ENCODE measurements around the gene SH2D7.
"Not testable (repeated sequence)": the region's sequence is repeated elsewhere in the genome, so short reads cannot be mapped to it uniquely, and the experiment has no call there.

The SH2D7 gene

GRCh38 chr15:78148392-78149067, 56.2 kb downstream of the SH2D7 start:
- H3K27me3 ChIP-seq (ENCODE audit: insufficient read depth, low read length) = no peaks in the 10 kb centered on the region
- no peaks in the 10 kb centered on the region for H3K9me3 ChIP-seq (ENCODE audit: insufficient read depth, low read depth, low read length)
- H3K27ac ChIP-seq (ENCODE audit: low read depth, low read length) = no peak overlapping the region
- no peak overlapping the region for H4K8ac ChIP-seq (ENCODE audit: low read depth, low read length)
- H4K91ac ChIP-seq (ENCODE audit: low read depth, low read length) = no peak overlapping the region
- no peak overlapping the region for H4K12ac ChIP-seq (ENCODE audit: low read depth, low read length)
- H3K14ac ChIP-seq (ENCODE audit: low read length) = no peak overlapping the region
- DNase-seq = no peak
- no peak overlapping the region for H2BK12ac ChIP-seq (ENCODE audit: low read length)
- H3K23ac ChIP-seq (ENCODE audit: low read length) = no peak overlapping the region
- no peak overlapping the region for H2AK5ac ChIP-seq (ENCODE audit: low read length)
- H2AFZ ChIP-seq (ENCODE audit: insufficient read depth, low read length, poor library complexity) = no peak overlapping the region
- no peak overlapping the region for H2BK5ac ChIP-seq (ENCODE audit: low read depth, low read length, poor library complexity)
- peaks cover 4 to 8% of the 10 kb centered on the region in 2 experiments for H3K4me1 ChIP-seq (ENCODE audit: control insufficient read depth in 1 of 2, insufficient read depth in 2 of 2, low read length in 2 of 2)
- H3K4me2 ChIP-seq (ENCODE audit: low read length) = peak overlapping the region; percentile 65
- H2BK120ac ChIP-seq (ENCODE audit: insufficient read depth, low read length, poor library complexity) = no peak overlapping the region
- H3K79me1 ChIP-seq (ENCODE audit: low read length) = peaks cover 4% of the 10 kb centered on the region
- H3K79me2 ChIP-seq (ENCODE audit: control insufficient read depth, insufficient read depth, low read length, poor library complexity) = peaks cover 4% of the 10 kb centered on the region
- H3K9ac ChIP-seq (ENCODE audit: low read length) = no peak overlapping the region
- H3K18ac ChIP-seq (ENCODE audit: low read length) = no peak overlapping the region
- no peak overlapping the region for H3K4me3 ChIP-seq (ENCODE audit: low read depth, low read length)
- no peak overlapping the region for H3K4ac ChIP-seq (ENCODE audit: low read depth, low read length)
- WGBS (ENCODE audit: extremely low coverage, insufficient coverage, insufficient read length) = no CpG with 5 or more reads among the region's 14 CpGs
- no peaks in the 10 kb centered on the region for H3K36me3 ChIP-seq (ENCODE audit: control insufficient read depth in 1 of 2, insufficient read depth in 2 of 2, low read length in 2 of 2)

DNA sequence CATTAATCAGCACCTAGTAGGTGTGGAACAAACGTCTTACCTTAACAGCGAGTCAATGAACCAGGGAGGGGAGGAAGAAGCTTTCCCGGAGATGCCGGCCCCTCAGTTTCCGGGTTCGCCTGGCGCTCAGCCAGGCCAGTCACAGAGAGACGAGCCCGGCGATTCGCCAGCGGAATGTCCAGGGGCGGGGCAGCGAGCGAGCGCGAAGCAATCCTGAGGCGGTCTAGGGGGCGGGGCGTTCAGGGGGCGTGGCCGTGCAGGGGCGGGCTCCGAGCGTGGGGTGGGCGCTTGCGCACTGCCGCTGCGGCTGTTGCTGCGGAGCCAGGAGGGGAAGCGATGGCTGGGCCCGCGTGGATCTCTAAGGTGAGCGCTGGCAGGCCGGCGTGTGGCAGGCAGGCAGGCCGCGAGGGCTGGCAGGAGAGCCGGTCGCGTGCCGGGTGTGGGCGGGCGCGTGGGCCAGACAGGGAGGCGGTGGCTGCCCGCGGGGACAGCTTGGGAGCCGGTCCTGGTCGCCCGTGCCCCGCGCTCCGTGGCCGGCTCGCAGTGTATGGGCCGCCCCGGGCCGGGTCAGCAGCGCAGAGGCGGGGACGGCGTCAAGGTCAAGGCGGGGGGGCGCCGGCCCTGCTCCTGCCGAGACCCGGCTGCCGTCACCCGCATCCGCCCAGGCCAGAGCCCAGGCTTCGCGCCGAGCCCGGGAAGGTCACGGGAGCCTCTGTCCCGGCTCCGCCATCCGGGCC, 56.9 kb downstream of the SH2D7 start, which contains the start of gene IDH3A:
IDH3A (plus strand) TSS at position 295 of the 737 bp plus-strand sequence; CDS start at position 337, 42 bp downstream.
- H3K36me3 ChIP-seq (ENCODE audit: control insufficient read depth in 1 of 2, insufficient read depth in 2 of 2, low read length in 2 of 2) = no peaks in the 10 kb centered on the region
- H3K27me3 ChIP-seq (ENCODE audit: insufficient read depth, low read length) = no peaks in the 10 kb centered on the region
- H3K14ac ChIP-seq (ENCODE audit: low read length) = peak within 1 kb of the TSS; percentile 75
- H2BK120ac ChIP-seq (ENCODE audit: insufficient read depth, low read length, poor library complexity) = no peak within 1 kb of the TSS
- H2AFZ ChIP-seq (ENCODE audit: insufficient read depth, low read length, poor library complexity) = peak within 1 kb of the TSS; percentile 87
- H3K79me2 ChIP-seq (ENCODE audit: control insufficient read depth, insufficient read depth, low read length, poor library complexity) = peaks cover 4% of the 10 kb centered on the region
- peak within 1 kb of the TSS; percentile 36 for H3K27ac ChIP-seq (ENCODE audit: low read depth, low read length)
- H3K79me1 ChIP-seq (ENCODE audit: low read length) = peaks cover 4% of the 10 kb centered on the region
- no peak within 1 kb of the TSS for H2BK12ac ChIP-seq (ENCODE audit: low read length)
- peak within 1 kb of the TSS; percentile 22 for H4K12ac ChIP-seq (ENCODE audit: low read depth, low read length)
- no peak within 1 kb of the TSS for H2AK5ac ChIP-seq (ENCODE audit: low read length)
- WGBS (ENCODE audit: extremely low coverage, insufficient coverage, insufficient read length) = no CpG with 5 or more reads among the region's 79 CpGs
- peak within 1 kb of the TSS; percentile 56 for H3K4ac ChIP-seq (ENCODE audit: low read depth, low read length)
- H4K91ac ChIP-seq (ENCODE audit: low read depth, low read length) = peak within 1 kb of the TSS; percentile 70
- no peaks in the 10 kb centered on the region for H3K9me3 ChIP-seq (ENCODE audit: insufficient read depth, low read depth, low read length)
- H4K8ac ChIP-seq (ENCODE audit: low read depth, low read length) = peak within 1 kb of the TSS; percentile 86
- DNase-seq = peak; percentile 95 to 98
- peak within 1 kb of the TSS; percentile 83 for H3K9ac ChIP-seq (ENCODE audit: low read length)
- H2BK5ac ChIP-seq (ENCODE audit: low read depth, low read length, poor library complexity) = no peak within 1 kb of the TSS
- peak within 1 kb of the TSS; percentile 70 for H3K18ac ChIP-seq (ENCODE audit: low read length)
- peaks cover 4 to 8% of the 10 kb centered on the region in 2 experiments for H3K4me1 ChIP-seq (ENCODE audit: control insufficient read depth in 1 of 2, insufficient read depth in 2 of 2, low read length in 2 of 2)
- no peak within 1 kb of the TSS for H3K23ac ChIP-seq (ENCODE audit: low read length)
- peak within 1 kb of the TSS; percentile 85 for H3K4me2 ChIP-seq (ENCODE audit: low read length)
- H3K4me3 ChIP-seq (ENCODE audit: low read depth, low read length) = peak within 1 kb of the TSS; percentile 93

GRCh38 chr15:78149805-78150751, 57.7 kb downstream of the SH2D7 start:
- Histone ChIP-seq H3K27me3 (ENCODE audit: insufficient read depth, low read length) (no peaks in the 10 kb centered on the region), H2AK5ac (ENCODE audit: low read length) (no peak overlapping the region), H3K9me3 (ENCODE audit: insufficient read depth, low read depth, low read length) (no peaks in the 10 kb centered on the region), H3K4me2 (ENCODE audit: low read length) (peak overlapping the region; percentile 85), H4K12ac (ENCODE audit: low read depth, low read length) (no peak overlapping the region), H3K27ac (ENCODE audit: low read depth, low read length) (no peak overlapping the region), H3K79me1 (ENCODE audit: low read length) (peaks cover 4% of the 10 kb centered on the region), H2AFZ (ENCODE audit: insufficient read depth, low read length, poor library complexity) (peak overlapping the region; percentile 87), H4K8ac (ENCODE audit: low read depth, low read length) (no peak overlapping the region), H2BK5ac (ENCODE audit: low read depth, low read length, poor library complexity) (no peak overlapping the region), H3K23ac (ENCODE audit: low read length) (no peak overlapping the region), H3K4ac (ENCODE audit: low read depth, low read length) (no peak overlapping the region), H4K91ac (ENCODE audit: low read depth, low read length) (peak overlapping the region; percentile 70), H2BK12ac (ENCODE audit: low read length) (no peak overlapping the region), H3K18ac (ENCODE audit: low read length) (peak overlapping the region; percentile 70), H3K4me1 (ENCODE audit: control insufficient read depth in 1 of 2, insufficient read depth in 2 of 2, low read length in 2 of 2) (peaks cover 4 to 8% of the 10 kb centered on the region in 2 experiments), H2BK120ac (ENCODE audit: insufficient read depth, low read length, poor library complexity) (no peak overlapping the region), H3K4me3 (ENCODE audit: low read depth, low read length) (peak overlapping the region; percentile 93), H3K14ac (ENCODE audit: low read length) (peak overlapping the region; percentile 75), H3K36me3 (ENCODE audit: control insufficient read depth in 1 of 2, insufficient read depth in 2 of 2, low read length in 2 of 2) (no peaks in the 10 kb centered on the region), H3K79me2 (ENCODE audit: control insufficient read depth, insufficient read depth, low read length, poor library complexity) (peaks cover 4% of the 10 kb centered on the region), H3K9ac (ENCODE audit: low read length) (peak overlapping the region; percentile 83)
- DNase-seq = no peak
- WGBS (ENCODE audit: extremely low coverage, insufficient coverage, insufficient read length) = no CpG with 5 or more reads among the region's 20 CpGs

DNA sequence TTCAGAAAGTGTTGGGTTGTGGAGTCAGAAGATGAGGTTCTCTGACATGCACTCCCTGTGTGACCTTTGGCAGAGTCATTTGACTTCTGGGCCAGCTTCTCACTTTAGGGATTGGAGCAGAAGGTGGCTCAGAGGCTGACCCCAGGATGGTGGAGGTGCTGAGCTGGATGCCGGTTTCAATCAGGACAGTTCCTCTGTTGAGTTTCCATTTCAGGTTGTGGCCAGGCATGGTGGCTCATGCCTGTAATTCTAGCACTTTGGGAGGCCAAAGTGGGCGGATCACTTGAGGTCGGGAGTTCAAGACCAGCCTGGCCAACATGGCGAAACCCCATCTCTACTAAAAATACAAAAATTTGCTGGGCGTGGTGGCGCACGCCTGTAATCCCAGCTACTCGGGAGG, 58.7 kb downstream of the SH2D7 start:
- not testable (repeated sequence) for H3K18ac ChIP-seq (ENCODE audit: low read length); H2BK5ac ChIP-seq (ENCODE audit: low read depth, low read length, poor library complexity); H3K36me3 ChIP-seq (ENCODE audit: control insufficient read depth in 1 of 2, insufficient read depth in 2 of 2, low read length in 2 of 2); H3K9me3 ChIP-seq (ENCODE audit: insufficient read depth, low read depth, low read length); H3K79me2 ChIP-seq (ENCODE audit: control insufficient read depth, insufficient read depth, low read length, poor library complexity); H3K27ac ChIP-seq (ENCODE audit: low read depth, low read length); H4K91ac ChIP-seq (ENCODE audit: low read depth, low read length); H4K8ac ChIP-seq (ENCODE audit: low read depth, low read length); DNase-seq; H2BK120ac ChIP-seq (ENCODE audit: insufficient read depth, low read length, poor library complexity); H3K4me1 ChIP-seq (ENCODE audit: control insufficient read depth in 1 of 2, insufficient read depth in 2 of 2, low read length in 2 of 2); H2AFZ ChIP-seq (ENCODE audit: insufficient read depth, low read length, poor library complexity); H3K4me2 ChIP-seq (ENCODE audit: low read length); H2AK5ac ChIP-seq (ENCODE audit: low read length); H3K4ac ChIP-seq (ENCODE audit: low read depth, low read length); H3K79me1 ChIP-seq (ENCODE audit: low read length); H3K27me3 ChIP-seq (ENCODE audit: insufficient read depth, low read length); H3K4me3 ChIP-seq (ENCODE audit: low read depth, low read length); H3K9ac ChIP-seq (ENCODE audit: low read length); H4K12ac ChIP-seq (ENCODE audit: low read depth, low read length); H2BK12ac ChIP-seq (ENCODE audit: low read length); H3K14ac ChIP-seq (ENCODE audit: low read length); H3K23ac ChIP-seq (ENCODE audit: low read length)
- no CpG with 5 or more reads among the region's 8 CpGs for WGBS (ENCODE audit: extremely low coverage, insufficient coverage, insufficient read length)
